Heart left ventricle (tissue), 16 donors: ENCODE results near the gene RIPK3. TPM values are rescaled to one million over a fixed set of nuclear protein-coding genes. Genes with fewer than 3 reads are reported as not detected.

Experiments
- ATAC-seq, 4 donors: fragments of 200-7000 bp; cut with Tn5 transposase; one replicate each; pipeline ENCODE4 v1.9.1; 2020 to 2022; ENCODE audit warnings: moderate library complexity in 4 of 4, mild to moderate bottlenecking in 3 of 4, moderate number of reproducible peaks in 1 of 4
- DNase-seq, 5 donors: peaks; one replicate each; pipeline ENCODE4 v3.0.0-alpha.2; 2020
- H3K27ac ChIP-seq, 12 donors: fragments of 200-600 bp; sonication (generic) in 4 of 12; one replicate each; pipeline versions ENCODE4 v1.5.0 to v1.8.0; 2016 to 2022; ENCODE audit warnings: mild to moderate bottlenecking in 2 of 12
- H3K27me3 ChIP-seq, 9 donors: fragments of 200-600 bp; sonication (generic) in 2 of 9; one replicate each; pipeline versions ENCODE4 v1.5.1 to v1.8.0; 2016 to 2022; ENCODE audit warnings: mild to moderate bottlenecking in 3 of 9
- H3K36me3 ChIP-seq, 9 donors: fragments of 200-600 bp; sonication (generic) in 2 of 9; one replicate each; pipeline versions ENCODE4 v1.5.0 to v1.8.0; 2018 to 2022; ENCODE audit warnings: mild to moderate bottlenecking in 2 of 9
- H3K4me1 ChIP-seq, 12 donors: fragments of 200-600 bp; sonication (generic) in 4 of 12; one replicate each; pipeline versions ENCODE4 v1.5.0 to v1.8.0; 2016 to 2022; ENCODE audit warnings: mild to moderate bottlenecking in 3 of 12
- H3K4me3 ChIP-seq, 12 donors: fragments of 200-600 bp; sonication (generic) in 4 of 12; one replicate each; pipeline versions ENCODE4 v1.5.0 to v1.8.0; 2017 to 2022; ENCODE audit warnings: mild to moderate bottlenecking in 9 of 12, moderate library complexity in 4 of 12
- H3K9me3 ChIP-seq, 12 donors: fragments of 200-600 bp; sonication (generic) in 4 of 12; one replicate each; pipeline versions ENCODE4 v1.5.0 to v1.8.0; 2016 to 2022; ENCODE audit warnings: mild to moderate bottlenecking in 1 of 12
- POLR2A ChIP-seq, 2 donors: fragments of 450-650 bp; IDR thresholded peaks; one replicate each; pipeline ENCODE4 v1.6.1; 2017; ENCODE audit warnings: antibody characterized with exemption in 2 of 2, mild to moderate bottlenecking in 2 of 2, moderate library complexity in 2 of 2
- WGBS, 4 donors: extraction: QIAGEN DNeasy Blood & Tissue Kit in 2 of 4; methylation state at CpG; one replicate each; pipeline versions ENCODE4 v1.1.5 to v1.1.7; 2013 to 2018; 5-methylcytosine and 5-hydroxymethylcytosine counted together
- intact Hi-C, 10 donors: fragments of 100-400 bp; cut with DNase I; formaldehyde crosslinking; loops; one replicate each; pipeline versions ENCODE4 v1.11.1 to v1.14.2; 2022
- polyA plus RNA-seq, 2 donors: library from polyadenylated mRNA; stranded (reverse); fragments of 200-250 nt; gene quantifications; one replicate each; pipeline ENCODE4 v1.2.3, GENCODE V29; 2013
- total RNA-seq, 9 donors: library from RNA; depleted of rRNA in 2 of 9; stranded (reverse); fragments of >200 nt in 2 of 9; fragmentation: NEBNext Ultra II Directional in 3 of 9; extraction: Animal tissue kit (Norgen Biotek cat#: 25700) in 3 of 9; gene quantifications; one replicate each; pipeline versions ENCODE4 v1.1.0 to v1.2.4, GENCODE V29; 2016 to 2023
- TF ChIP-seq, protein P1 (sequence below), 12 donors: fragments of 200-600 bp; sonication (generic) in 4 of 12; IDR thresholded peaks; one replicate each; pipeline versions ENCODE4 v1.5.0 to v1.8.0; 2018 to 2022; ENCODE audit warnings: antibody characterized with exemption in 12 of 12, mild to moderate bottlenecking in 5 of 12
- donor health status: ischemic (EF 13 %, LVEDD 7.1; RV severe dilation, severe dysfunction).
- donor health status: healthy with polysubstance abuse.
- donor health status: DM: no; HTN: yes; CAD: no.
- donor health status: DM: no; HTN: no; CAD: no.
- donor health status: ischemic (EF 25% LVEDD 6.9; RV normal size, moderate dysfunction).
- donor health status: ischemic (EF 25% LVEDD 5.7; RV mildly dilated, moderate dysfunction).
- donor health status: healthy.
- donor health status: DM: yes; HTN: yes; CAD: no.
- donor health status: ischemic (EF 35%, LVEDD 5.7; RV mildly dilated, moderate dysfunction).
- donor health status: nonischemic (EF 11% LVEDD 7.7; RV severe dilation, severe dysfunction).
- donor health status: DM: yes; HTN: yes; CAD: no.
- donor health status: PGD.
- donor health status: ischemic (EF 29% LVEDD 5.4; RV normal size, mild dysfunction).
- donor health status: nonischemic (EF 23%, LVEDD 6.1; RV moderate dilation, normal function).

The RIPK3 gene
- total and polyA plus RNA-seq, 11 donors = 0.75 to 10.5 (median 3.0) TPM

DNA sequence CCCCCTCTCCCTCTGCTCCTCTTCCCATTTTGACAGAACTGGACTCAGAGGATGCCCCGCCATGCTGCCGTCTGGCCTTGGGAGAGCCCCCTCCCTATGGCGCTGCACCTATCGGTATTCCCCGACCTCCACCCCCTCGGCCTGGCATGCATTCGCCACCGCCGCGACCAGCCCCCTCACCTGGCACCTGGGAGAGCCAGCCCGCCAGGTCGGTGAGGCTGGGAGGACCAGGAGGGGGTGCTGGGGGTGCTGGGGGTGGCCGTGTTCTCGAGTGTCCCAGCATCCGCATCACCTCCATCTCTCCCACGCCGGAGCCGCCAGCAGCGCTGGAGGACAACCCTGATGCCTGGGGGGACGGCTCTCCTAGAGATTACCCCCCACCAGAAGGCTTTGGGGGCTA, 29.7 kb upstream of the RIPK3 start:
- Histone ChIP-seq H3K4me1 (peaks cover 0 to 48% (median 20%) of the 10 kb centered on the region in 12 donors), H3K27ac (peak overlapping the region in 9 of 12 donors; percentile 76 to 99 (median 92)), H3K4me3 (peak overlapping the region in 8 of 12 donors; percentile 37 to 81 (median 60)), H3K36me3 (peaks cover 0 to 7% (median 0%) of the 10 kb centered on the region in 9 donors), H3K9me3 (no peaks in the 10 kb centered on the region), H3K27me3 (peaks cover 0 to 37% (median 6%) of the 10 kb centered on the region in 9 donors)
- ATAC-seq (no peak), DNase-seq (peak in 1 of 5 donors; percentile 52)
- no peak for TF ChIP-seq POLR2A (IDR thresholded peaks at IDR 0.05)
- TF ChIP-seq, protein P1, sequence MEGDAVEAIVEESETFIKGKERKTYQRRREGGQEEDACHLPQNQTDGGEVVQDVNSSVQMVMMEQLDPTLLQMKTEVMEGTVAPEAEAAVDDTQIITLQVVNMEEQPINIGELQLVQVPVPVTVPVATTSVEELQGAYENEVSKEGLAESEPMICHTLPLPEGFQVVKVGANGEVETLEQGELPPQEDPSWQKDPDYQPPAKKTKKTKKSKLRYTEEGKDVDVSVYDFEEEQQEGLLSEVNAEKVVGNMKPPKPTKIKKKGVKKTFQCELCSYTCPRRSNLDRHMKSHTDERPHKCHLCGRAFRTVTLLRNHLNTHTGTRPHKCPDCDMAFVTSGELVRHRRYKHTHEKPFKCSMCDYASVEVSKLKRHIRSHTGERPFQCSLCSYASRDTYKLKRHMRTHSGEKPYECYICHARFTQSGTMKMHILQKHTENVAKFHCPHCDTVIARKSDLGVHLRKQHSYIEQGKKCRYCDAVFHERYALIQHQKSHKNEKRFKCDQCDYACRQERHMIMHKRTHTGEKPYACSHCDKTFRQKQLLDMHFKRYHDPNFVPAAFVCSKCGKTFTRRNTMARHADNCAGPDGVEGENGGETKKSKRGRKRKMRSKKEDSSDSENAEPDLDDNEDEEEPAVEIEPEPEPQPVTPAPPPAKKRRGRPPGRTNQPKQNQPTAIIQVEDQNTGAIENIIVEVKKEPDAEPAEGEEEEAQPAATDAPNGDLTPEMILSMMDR (IDR thresholded peaks at IDR 0.05) = no peak
- 84 to 89% (median 87%) methylated on average over 17 to 20 of the region's 20 CpGs for WGBS, 4 donors
- intact Hi-C loops = loop anchor here in 4 of 10 donors (5.0 kb wide), 3 partner anchors 33 to 63 kb away; no protein-coding TSS in a partner anchor

DNA sequence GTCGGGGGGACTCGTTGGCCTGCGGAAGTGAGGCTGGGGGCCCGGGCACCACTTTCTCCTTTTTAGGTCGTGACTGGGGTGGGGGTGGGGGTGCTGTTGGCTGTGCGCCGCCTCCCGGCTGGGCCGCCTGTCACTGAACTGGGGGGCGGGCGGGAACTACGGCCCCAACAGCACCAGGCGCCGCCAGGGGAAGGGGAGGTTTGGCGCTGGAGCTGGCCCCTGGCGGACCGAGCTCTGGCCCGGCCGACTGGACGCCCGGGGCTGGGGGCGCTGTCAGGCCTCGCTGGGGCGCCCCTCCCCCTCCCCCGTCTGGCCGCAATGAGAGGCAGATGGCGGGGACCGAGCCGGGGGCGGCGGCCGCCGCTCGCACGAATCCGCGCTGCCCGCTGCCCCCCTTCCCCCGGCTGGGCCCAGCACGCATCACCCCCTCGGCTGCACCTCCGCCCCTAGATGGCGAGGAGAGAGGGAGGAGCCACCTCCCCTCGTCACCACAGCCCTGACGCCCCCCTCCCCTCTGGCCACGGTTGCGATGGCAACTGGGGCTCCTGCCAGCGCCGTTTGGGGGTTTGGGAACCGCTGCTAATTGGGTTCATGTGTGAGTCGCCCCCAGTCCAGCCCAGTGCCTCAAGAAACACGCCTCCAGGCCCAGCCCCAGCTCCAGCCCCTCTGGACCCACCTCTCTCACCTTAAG, 28.9 kb upstream of the RIPK3 start:
- Histone ChIP-seq H3K27ac (peak overlapping the region; percentile 60 to 99 (median 89)), H3K4me3 (peak overlapping the region; percentile 27 to 81 (median 57)), H3K27me3 (peaks cover 0 to 37% (median 6%) of the 10 kb centered on the region in 9 donors), H3K36me3 (peaks cover 0 to 3% (median 0%) of the 10 kb centered on the region in 9 donors), H3K9me3 (no peaks in the 10 kb centered on the region), H3K4me1 (peaks cover 0 to 48% (median 20%) of the 10 kb centered on the region in 12 donors)
- ATAC-seq (peak in 1 of 4 donors; percentile 3), DNase-seq (peak; percentile 49 to 78 (median 67))
- 6 to 25% (median 18%) methylated on average over 20 to 52 of the region's 52 CpGs for WGBS, 4 donors
- TF ChIP-seq, protein P1 (IDR thresholded peaks at IDR 0.05) = peak in 1 of 12 donors; percentile 6
- no peak for TF ChIP-seq POLR2A (IDR thresholded peaks at IDR 0.05)
- intact Hi-C loops = loop anchor here in 4 of 10 donors (5.0 kb wide), 3 partner anchors 34 to 64 kb away; no protein-coding TSS in a partner anchor

DNA sequence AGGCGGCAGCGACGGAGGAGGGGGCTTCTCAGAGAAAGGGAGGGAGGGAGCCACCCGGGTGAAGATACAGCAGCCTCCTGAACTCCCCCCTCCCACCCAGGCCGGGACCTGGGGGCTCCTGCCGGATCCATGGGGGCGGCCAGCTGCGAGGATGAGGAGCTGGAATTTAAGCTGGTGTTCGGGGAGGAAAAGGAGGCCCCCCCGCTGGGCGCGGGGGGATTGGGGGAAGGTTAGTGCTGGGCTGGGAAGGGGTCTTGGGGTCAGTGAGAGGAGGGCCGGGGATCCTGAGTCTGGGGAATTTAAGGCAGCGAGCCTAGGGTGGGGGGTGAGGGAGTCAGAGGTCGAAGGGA, 28.4 kb upstream of the RIPK3 start:
- Histone ChIP-seq H3K4me3 (peak overlapping the region; percentile 27 to 81 (median 57)), H3K4me1 (peaks cover 0 to 48% (median 20%) of the 10 kb centered on the region in 12 donors), H3K36me3 (peaks cover 0 to 3% (median 0%) of the 10 kb centered on the region in 9 donors), H3K9me3 (no peaks in the 10 kb centered on the region), H3K27ac (peak overlapping the region; percentile 60 to 99 (median 89)), H3K27me3 (peaks cover 0 to 37% (median 6%) of the 10 kb centered on the region in 9 donors)
- intact Hi-C loops = loop anchor here in 4 of 10 donors (5.0 kb wide), 3 partner anchors 34 to 64 kb away; no protein-coding TSS in a partner anchor
- peak in 1 of 5 donors; percentile 37 for DNase-seq
- 2 to 13% (median 8%) methylated on average over 14 to 15 of the region's 15 CpGs for WGBS, 4 donors
- TF ChIP-seq, protein P1 (IDR thresholded peaks at IDR 0.05) = no peak
- no peak for TF ChIP-seq POLR2A (IDR thresholded peaks at IDR 0.05)
- no peak for ATAC-seq
